Hematopoietic multipotent progenitor cell treated with erythropoietin and hydrocortisone succinate and interleukin-3 and kit ligand, for 8 days (in vitro differentiated cells): Measurements from ENCODE around the gene MAP3K4.

Experiments used
- DNase-seq: peaks from one replicate; pipeline ENCODE4 v3.0.0-alpha.2; 2015

The MAP3K4 gene

GRCh38 chr6:161038229-161039031 lies 46.9 kb downstream of the MAP3K4 start:
- DNase-seq = no peak

GRCh38 chr6:161041274-161041673 lies 49.7 kb downstream of the MAP3K4 start:
- DNase-seq = no peak

GRCh38 chr6:161044335-161044734 lies 52.8 kb downstream of the MAP3K4 start:
- DNase-seq = no peak

DNA sequence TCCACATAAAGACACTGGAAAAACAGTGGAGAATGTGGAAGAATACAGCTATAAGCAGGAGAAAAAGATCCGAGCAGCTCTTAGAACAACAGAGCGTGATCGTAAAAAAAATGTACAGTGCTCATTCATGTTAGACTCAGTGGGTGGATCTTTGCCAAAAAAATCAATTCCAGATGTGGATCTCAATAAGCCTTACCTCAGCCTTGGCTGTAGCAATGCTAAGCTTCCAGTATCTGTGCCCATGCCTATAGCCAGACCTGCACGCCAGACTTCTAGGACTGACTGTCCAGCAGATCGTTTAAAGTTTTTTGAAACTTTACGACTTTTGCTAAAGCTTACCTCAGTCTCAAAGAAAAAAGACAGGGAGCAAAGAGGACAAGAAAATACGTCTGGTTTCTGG lies 57.1 kb downstream of the MAP3K4 start:
- DNase-seq = no peak

DNA sequence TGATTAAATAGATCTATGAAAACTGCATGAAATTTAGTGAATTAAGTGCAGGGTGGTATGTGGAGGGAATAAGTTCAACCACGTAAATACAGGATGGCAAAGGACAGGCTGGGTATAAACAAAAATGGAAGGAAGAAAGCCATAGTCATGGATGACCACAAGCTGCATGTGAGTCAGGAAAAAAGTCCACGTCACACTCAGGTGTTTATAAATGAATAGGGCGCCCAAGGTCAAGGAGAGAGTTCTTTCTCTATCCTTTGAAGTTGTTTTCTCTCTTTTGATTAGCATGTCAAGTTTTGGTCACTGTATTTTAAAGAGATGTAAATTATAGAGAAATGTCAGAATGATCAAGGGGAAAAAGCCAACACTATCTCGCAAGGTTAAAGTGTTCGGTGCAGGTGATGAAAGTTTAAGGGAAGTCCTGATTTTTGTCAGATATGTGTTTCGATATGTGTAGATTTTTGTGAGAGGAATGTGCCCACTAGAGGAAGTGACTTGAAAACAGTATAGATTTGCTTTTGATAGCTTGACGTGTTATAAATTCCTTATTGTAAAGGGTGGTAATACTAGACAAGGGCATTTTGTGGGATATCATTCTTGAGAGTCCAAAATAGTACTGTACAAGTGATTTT lies 58.7 kb downstream of the MAP3K4 start:
- no peak for DNase-seq

- peak; percentile 55 for DNase-seq
These were observed 61.5 kb downstream of the MAP3K4 start for GRCh38 chr6:161053103-161053502.

DNA sequence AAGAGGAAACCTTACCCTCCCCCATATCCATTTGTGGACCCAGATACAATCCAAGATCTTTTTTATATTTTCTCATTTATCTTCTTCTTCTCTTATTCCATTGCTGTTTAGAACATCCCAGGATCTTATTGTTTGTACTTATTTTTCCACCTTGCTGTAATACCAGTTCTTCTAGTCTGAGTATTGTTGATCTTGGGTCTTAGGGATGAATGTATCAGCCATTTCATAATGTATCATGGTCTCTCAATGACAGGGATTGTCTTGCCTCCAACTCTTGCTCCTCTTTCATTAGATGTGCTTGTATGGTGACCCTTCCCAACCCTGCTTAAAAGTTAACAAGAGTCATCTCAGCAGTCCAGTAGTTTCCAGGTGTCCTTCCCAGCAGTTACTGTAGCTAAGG lies 63.3 kb downstream of the MAP3K4 start:
- DNase-seq = no peak

GRCh38 chr6:161056451-161056850 lies 64.9 kb downstream of the MAP3K4 start:
- DNase-seq = no peak

DNA sequence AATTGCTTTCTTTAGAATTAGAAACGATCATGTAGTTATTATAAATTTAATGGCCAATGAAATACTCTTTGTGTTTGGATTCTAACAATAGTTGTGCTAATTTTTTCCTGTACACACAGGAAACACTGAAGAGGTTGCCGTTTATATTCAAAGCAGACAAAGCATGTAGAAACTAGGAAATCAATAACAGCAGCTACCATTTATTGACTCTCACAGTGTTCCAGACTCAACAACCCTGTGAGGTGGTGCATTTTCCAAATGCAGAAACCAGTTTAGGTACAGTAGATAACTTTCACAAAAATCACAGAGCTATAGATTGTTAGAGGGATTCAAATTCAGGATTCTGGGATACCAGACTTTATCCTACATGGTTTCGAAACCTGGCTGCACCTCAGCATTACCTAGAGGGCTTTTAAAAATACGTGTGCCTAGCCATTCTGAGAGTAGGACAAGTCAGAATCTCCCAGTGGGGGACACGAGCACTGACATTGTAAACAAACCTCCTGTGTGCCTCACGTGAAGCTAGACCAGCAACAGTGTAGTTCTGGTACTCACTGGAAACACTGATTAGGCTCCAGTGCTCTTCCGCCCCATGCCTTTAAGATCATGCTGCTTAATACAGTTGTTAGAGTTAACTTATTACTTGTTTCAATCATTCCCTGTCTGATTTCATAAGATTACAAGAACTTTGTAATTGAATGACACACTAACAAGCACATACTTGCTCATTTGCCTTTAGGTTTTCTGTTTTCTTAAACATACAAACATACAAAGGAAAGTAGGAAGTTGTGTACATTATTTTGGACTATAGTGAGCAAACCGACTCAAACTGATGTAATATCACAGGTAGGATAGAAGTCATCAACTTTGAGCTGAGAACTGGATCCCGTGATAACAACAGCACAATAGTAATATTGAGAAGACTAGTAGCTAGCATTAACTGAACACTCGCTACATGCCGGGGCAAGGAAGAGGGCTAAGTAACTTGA lies 65.8 kb downstream of the MAP3K4 start:
- DNase-seq = no peak

- no peak for DNase-seq
These were observed 67.2 kb downstream of the MAP3K4 start for GRCh38 chr6:161058741-161059140.

DNA sequence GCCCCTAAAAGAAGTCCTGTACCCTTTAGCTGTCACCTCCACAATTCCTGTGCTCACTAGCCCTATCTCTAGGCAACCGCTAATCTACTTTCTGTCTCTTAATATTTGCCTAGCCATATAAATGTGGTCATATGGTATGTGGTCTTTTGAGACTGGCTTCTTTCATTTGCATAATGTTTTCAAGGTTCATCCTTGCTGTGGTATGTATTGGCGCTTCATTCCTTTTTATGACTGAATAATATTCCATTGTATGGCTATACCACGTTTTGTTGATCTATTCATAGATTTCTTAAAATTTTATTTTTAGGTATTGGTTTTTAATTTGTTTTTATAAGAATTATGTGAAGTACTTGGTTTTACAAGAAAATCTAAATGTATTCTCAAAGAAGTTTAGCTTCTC lies 70.0 kb downstream of the MAP3K4 start:
- no peak for DNase-seq

DNA sequence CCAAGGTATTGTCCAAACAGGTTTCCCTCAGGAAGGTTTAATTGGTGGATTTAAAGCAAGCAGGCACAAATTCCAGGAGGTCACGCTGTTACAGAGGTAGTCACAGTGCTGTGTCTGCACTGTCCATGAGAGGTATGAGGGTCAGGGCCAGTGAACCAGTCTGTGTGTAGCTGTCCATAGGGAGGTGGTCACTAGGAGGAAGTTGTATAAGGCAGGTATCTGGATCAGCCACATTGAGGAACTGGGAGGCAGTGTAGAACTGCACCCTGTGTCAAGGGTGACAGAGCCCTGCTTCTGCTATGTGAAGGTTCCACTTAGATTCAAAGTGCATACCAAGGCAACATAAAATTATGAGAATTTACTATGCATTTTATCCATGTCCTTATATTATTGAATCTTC lies 73.3 kb downstream of the MAP3K4 start:
- no peak for DNase-seq

GRCh38 chr6:161066511-161066910 lies 74.9 kb downstream of the MAP3K4 start:
- DNase-seq = no peak

DNA sequence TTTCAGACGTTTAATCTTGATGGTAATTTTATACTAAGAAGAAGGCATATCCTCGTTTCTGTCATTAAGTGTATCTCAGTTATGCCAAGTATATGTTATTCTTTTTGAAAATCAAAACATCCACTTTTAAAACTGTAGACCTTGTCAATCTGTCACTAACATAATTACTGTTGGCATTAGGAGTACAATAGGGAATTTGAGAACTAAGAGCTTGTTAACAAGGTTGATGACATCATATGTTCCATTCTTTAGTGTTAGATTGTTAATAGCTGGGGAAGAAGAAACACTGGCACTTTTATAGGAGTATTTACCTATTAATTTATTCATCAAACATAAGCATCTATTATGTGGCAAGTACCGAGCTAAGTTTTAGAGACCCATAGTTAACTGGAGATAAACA lies 76.2 kb downstream of the MAP3K4 start:
- no peak for DNase-seq

DNA sequence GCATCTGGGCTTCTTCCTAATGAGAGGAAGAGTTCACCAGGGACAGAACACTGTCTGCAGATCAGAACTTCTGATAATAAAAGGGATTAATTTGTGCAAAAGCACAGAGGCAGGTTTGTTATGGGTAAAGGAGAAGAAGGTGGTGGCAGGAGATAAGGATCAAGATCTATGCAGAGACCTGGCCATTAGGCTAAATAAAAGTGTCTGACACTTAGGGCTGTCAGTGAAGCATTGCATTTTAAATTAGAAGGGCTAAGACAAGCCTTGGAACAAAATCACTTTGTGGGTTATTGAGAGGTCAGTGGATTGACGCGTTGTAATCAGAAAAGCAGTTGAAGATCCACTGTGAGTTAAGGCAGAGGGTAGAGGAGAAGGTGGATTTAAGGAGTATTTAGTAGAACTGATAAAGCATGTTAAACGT lies 76.8 kb downstream of the MAP3K4 start:
- DNase-seq = no peak

DNA sequence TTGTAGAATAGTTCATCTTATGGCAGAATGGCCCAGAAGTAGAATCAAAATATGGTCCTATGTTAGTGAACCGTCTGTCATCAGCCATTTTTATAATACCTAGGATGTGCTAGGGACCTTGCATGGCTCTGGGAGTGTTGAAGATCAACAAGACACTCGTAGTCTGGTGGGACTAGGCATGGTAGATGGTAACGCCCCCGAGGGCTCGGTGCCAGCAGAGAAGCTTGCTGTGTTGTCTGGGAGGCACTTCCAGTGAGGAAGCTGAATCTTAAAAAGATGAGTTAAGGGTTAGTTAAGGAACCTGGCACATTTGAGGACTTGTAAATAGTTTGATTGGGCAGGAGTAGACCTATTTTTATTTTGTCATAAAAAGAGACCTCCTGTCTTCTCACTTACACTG lies 82.4 kb downstream of the MAP3K4 start:
- DNase-seq = no peak

GRCh38 chr6:161074496-161075121 lies 83.0 kb downstream of the MAP3K4 start:
- DNase-seq = no peak

DNA sequence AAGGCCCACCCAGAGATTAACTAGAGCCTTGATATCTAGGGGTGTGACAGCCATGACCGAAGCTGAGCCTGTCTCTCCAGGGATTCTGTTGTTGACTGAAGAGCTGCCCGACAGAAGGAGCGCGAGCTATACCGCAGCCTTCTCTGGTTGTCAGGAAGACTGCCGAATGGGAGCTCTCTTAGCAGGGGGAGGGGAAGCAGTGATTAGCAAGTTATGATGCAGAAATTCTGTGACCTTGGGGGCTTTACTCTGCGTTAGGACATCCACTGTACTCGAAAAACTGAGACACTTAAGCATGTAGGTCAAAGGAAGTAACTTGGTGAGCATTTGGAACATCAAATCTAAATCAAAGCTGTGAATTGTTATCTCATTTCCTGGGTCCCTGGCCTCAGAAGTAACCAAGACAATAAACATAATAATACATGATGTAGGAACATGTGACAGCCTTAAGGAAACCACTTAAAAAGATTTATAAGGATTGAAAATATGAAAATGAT lies 84.7 kb downstream of the MAP3K4 start:
- DNase-seq = no peak

- no peak for DNase-seq
These were observed 88.1 kb downstream of the MAP3K4 start for GRCh38 chr6:161079566-161080262.

DNA sequence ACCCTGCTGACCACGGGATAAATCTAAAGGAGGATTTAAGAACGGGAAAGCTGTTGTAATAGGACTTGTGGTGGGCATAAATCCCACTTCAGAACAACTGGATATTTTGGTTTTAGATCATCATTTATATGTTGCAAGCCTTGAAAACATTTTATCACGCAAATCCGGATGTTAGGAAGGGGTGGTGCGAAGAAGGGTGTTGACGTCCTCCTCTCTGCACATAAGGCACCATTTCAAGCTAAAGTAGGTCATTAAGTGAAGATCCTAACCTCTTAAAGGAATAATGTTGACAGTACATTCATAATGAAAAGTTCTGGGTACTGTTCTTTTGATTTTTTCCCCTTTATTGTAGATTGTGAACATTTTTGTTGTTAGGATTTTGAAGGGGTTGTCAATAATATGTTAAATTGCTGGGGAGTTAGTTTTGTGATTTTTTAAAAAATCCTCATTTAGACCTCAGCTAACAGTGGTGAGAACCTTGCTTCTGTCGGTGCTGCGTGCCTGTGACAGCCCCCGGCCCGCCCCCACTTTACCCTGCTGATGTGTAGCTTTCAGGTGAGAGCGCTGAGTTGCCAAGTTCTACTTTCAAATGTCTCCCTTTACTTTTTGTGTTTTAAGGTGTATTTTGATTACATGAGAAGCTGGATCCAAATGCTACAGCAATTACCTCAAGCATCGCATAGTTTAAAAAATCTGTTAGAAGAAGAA lies 88.8 kb downstream of the MAP3K4 start:
- DNase-seq = no peak

DNA sequence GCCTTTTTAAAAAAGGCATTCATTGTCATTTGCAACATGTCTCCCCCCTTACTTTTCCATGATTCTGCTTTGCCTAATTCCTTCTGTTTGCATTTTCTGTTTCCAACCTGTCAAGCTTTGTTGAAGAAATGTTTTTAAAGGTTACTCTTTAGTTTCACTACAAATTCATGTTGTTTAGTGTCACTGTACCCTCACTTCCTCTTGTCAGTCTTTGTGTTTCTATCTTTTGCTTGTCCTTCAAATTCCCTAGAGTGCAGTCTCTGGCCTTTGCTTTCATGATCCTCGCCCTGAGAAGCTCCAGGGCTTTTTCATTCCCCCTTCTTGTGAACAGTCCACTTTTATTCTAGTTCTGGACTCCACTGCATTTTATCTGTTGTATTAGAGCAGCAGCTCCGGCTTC lies 90.6 kb downstream of the MAP3K4 start:
- DNase-seq = no peak
